ENCODE results near the gene ZNF415. TPM values are rescaled to one million over a fixed set of nuclear protein-coding genes. Genes with fewer than 3 reads are reported as not detected.
"Not testable (repeated sequence)": the region's sequence is repeated elsewhere in the genome, so short reads cannot be mapped to it uniquely, and the experiment has no call there.

ZNF415 gene
- total RNA-seq, 2 donors from 2014 or later: 14.1 to 24.7 TPM

GRCh38 chr19:53102206-53102755 lies 30.4 kb downstream of the ZNF415 start:
- Histone ChIP-seq H3K4me1 (peaks cover 0 to 35% of the 10 kb centered on the region in 2 donors), H3K9me3 (no peaks in the 10 kb centered on the region), H3K27ac (peak overlapping the region; percentile 95 to 99), H3K4me3 (peak overlapping the region; percentile 91 to 95), H3K27me3 (no peaks in the 10 kb centered on the region), H3K36me3 (no peaks in the 10 kb centered on the region)
- no peak for DNase-seq (ENCODE audit: low spot score)
- no peak for TF ChIP-seq CTCF (IDR thresholded peaks at IDR 0.05)

GRCh38 chr19:53101518-53101917 lies 31.2 kb downstream of the ZNF415 start:
- H3K27ac ChIP-seq: peak overlapping the region; percentile 95 to 99
- peak overlapping the region in 1 of 2 donors; percentile 95 for H3K4me3 ChIP-seq
- DNase-seq (ENCODE audit: low spot score): no peak
- H3K4me1 ChIP-seq: peaks cover 0 to 35% of the 10 kb centered on the region in 2 donors
- no peak for TF ChIP-seq CTCF (IDR thresholded peaks at IDR 0.05)
- H3K9me3 ChIP-seq: no peaks in the 10 kb centered on the region
- H3K27me3 ChIP-seq: no peaks in the 10 kb centered on the region
- no peaks in the 10 kb centered on the region for H3K36me3 ChIP-seq

GRCh38 chr19:53098570-53098969 lies 34.1 kb downstream of the ZNF415 start:
- H3K27ac ChIP-seq; DNase-seq (ENCODE audit: low spot score): not testable (repeated sequence)
- peaks cover 0 to 49% of the 10 kb centered on the region in 2 donors for H3K4me1 ChIP-seq

GRCh38 chr19:53096982-53097690 lies 35.6 kb downstream of the ZNF415 start:
- not testable (repeated sequence) for DNase-seq (ENCODE audit: low spot score); H3K27me3 ChIP-seq; H3K4me3 ChIP-seq; H3K36me3 ChIP-seq; H3K9me3 ChIP-seq
- peak overlapping the region in 1 of 2 donors; percentile 21 for H3K27ac ChIP-seq
- peaks cover 0 to 45% of the 10 kb centered on the region in 2 donors for H3K4me1 ChIP-seq

More at GRCh38 chr19:53098570-53098969, 34.1 kb downstream of the ZNF415 start:
- not testable (repeated sequence) for H3K9me3 ChIP-seq, H3K4me3 ChIP-seq, H3K36me3 ChIP-seq, H3K27me3 ChIP-seq

- not testable (repeated sequence) for DNase-seq (ENCODE audit: low spot score)
- peaks cover 0 to 39% of the 10 kb centered on the region in 2 donors for H3K4me1 ChIP-seq
These were observed 36.1 kb downstream of the ZNF415 start for GRCh38 chr19:53096579-53096978.

GRCh38 chr19:53094754-53095575 lies 37.7 kb downstream of the ZNF415 start:
- H3K36me3 ChIP-seq: peaks cover 21% of the 10 kb centered on the region
- no peak overlapping the region for H3K4me3 ChIP-seq
- no peak for DNase-seq (ENCODE audit: low spot score)
- no peak for TF ChIP-seq CTCF (IDR thresholded peaks at IDR 0.05)
- no peaks in the 10 kb centered on the region for H3K27me3 ChIP-seq
- no peaks in the 10 kb centered on the region for H3K9me3 ChIP-seq
- H3K4me1 ChIP-seq: peaks cover 0 to 25% of the 10 kb centered on the region in 2 donors
- H3K27ac ChIP-seq: peak overlapping the region in 1 of 2 donors; percentile 43

More at GRCh38 chr19:53096579-53096978, 36.1 kb downstream of the ZNF415 start:
- not testable (repeated sequence) for H3K27me3 ChIP-seq, H3K4me3 ChIP-seq, H3K27ac ChIP-seq, H3K9me3 ChIP-seq, H3K36me3 ChIP-seq

- H3K4me1 ChIP-seq: peaks cover 0 to 20% of the 10 kb centered on the region in 2 donors
- TF ChIP-seq CTCF (IDR thresholded peaks at IDR 0.05): no peak
- H3K27me3 ChIP-seq: no peaks in the 10 kb centered on the region
- H3K9me3 ChIP-seq: no peaks in the 10 kb centered on the region
- peaks cover 31% of the 10 kb centered on the region for H3K36me3 ChIP-seq
- no peak for DNase-seq (ENCODE audit: low spot score)
- H3K4me3 ChIP-seq: no peak overlapping the region
- no peak overlapping the region for H3K27ac ChIP-seq
These were observed 40.0 kb downstream of the ZNF415 start for GRCh38 chr19:53092723-53093122.

Measured in right atrium auricular region (tissue), 2 donors.